NOMO-1 treated with DMSO at 0.1 percent for 48 hours (cell line): Measurements from ENCODE around the gene CXCR5.

Experiments
- DNase-seq: peaks from one replicate; lab custom pipeline; 2025; ENCODE audit not compliant: unreplicated experiment; lab: John Stamatoyannopoulos, UW

The CXCR5 gene

DNA sequence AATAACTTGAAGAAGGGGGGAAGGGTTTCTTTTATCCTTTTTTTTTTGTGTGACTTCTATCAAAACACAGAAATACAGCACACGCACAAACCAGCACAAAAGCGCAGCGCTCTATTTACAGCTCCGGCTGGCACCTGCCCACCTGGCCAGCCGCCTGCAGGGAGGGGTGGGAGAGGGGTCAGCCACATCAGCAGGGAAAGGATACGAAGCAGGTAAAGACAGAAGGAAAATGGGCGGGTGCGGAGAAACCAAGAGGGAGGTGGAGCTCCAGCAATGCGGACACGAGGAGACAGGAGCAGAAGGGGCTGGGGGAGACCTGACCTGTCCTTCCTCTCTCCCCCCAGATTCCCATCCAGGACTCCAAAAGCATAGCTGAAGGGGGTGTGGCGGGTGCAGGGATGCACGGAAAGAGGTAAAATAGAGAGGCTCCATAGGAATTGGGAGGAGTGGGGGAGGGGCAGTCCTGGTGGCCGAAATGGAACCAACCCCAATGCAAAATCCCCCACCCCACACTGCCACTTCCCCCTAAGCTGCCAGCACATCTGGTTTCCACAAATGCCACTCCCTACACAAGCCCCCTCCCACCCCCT lies 14.1 kb downstream of the CXCR5 start:
- DNase-seq, result no peak

DNA sequence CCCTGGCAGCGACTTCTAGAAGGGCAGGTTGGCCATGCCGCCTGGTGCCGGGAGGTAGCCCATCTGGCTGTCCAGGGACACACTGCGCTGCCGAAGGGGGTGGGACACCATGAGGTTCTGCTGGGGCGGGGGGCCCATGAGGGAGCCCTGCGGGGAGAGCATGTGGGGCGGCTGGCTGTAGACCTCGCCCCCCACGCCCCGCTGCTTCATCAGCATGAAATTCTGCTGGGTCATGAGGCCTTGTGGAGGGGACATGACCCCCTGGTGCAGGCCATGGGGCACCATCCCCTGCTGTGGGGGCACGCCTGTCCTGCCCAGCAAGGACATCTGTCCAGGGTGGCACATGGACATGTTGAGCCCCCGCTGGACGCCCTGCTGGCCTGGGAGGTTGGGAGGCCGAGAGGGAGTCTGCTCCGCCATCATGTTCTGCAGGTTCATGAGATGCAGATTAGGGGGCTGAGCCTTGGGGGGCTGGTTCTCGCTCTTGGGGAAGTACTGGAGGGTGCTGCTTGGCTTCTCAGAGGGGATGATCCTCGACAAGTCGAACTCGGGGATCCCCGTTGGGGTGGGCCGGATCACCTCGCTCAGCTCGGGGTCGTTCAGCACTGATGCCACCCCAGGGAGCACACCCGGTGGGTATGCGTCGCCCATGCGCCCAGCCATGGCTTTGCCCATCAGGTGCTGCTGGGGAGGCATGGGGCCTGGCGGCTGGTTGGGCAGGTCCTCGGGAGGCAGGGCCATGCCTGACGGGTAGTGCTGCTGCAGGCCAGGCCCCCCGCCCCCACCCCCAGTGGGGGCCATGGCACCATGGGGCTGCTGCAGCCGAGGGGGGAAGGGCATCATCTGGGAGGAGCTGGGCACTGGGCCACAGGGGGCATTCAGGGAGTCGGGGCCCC lies 15.0 kb downstream of the CXCR5 start:
- DNase-seq, result no peak

DNA sequence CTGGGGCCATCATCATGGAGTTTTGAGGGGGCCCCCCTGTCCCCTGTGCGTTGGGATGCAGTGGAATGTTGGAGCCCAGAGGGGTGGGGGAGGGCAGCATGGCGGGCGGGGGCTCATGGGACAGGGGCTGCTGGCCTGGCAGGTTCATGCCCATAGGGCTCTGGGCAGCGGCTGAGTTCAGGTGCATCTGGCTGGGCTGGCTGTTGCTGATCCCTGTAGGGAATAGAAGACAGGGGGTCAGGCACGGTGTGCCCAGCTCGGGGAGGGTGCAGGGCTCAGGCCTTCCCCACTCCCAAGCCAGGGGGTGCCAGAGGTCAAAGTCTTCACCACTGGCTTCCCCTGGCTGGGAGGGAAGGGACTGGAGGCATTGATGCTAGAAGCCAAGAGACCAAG lies 15.6 kb downstream of the CXCR5 start:
- no peak for DNase-seq

DNA sequence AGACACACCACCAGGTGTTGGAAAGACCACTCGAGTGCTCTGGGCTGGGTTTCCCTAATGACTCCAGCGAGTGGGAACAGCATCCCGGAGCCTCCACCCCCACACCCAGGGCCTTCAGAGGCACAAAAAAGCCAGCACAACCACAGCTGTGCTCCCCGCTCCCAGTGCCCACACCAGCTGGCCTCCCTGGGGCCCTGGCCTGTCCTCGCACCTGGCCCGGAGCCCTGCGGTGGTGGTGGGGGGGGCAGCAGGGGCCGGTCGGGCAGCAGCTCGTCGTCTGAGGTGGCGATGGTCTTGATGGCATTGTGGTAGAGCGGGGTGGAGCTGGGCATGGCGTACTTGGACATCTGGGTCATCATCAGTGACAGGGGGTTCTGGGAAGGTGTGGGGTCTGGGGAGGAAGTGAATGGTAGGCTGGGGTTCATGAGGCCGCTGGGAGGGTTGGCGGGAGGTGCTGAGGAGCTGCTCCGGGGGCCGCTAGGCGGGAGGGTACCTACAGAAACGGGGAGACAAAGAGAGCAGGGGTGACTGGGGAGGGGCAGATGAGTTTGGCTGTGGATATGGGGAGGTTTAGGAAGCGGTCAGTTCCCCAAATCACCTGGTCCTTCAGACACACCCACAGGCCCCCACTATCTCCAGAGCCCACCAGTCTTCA lies 16.1 kb downstream of the CXCR5 start:
- no peak for DNase-seq

DNA sequence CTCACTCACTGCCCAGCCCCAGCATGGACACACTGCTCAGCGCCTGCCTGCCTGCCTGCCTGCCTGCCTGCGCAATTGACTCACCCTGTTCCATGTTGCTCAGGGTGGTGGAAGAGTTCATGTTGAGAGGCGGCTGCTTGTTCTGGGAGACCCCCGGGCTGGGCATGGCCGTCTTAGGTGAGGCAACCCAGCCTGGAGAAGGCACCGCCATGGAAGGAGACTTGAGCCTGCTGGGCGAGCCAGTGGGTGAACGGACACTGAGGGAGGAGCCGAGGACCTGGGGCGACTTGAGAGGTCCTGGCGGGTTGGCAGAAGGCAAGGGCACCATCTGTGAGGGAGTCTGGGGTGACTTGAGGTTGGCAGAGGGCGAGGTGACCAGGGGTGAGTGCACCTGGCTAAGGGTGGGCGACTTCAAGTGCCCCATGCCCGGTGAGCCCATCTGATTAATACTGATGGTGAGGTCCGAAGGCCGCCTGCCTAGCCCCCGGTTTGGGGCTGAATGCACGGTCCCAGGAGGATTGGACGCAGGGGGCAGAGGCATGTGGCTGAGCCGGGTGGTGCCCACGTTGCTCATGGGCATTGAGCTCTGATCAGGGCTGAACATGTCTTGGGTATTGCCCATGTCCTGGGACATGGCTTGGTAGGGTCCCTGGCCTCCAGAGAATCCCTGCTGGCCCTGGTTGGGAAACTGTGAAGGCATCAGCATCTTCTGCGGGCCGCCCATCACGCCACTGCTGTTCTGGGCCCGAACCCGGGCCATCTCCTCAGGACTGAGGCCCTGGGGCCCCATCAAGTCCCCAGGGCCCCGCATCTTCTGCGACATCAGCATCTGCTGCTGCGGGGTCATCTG lies 17.1 kb downstream of the CXCR5 start:
- DNase-seq, result no peak

DNA sequence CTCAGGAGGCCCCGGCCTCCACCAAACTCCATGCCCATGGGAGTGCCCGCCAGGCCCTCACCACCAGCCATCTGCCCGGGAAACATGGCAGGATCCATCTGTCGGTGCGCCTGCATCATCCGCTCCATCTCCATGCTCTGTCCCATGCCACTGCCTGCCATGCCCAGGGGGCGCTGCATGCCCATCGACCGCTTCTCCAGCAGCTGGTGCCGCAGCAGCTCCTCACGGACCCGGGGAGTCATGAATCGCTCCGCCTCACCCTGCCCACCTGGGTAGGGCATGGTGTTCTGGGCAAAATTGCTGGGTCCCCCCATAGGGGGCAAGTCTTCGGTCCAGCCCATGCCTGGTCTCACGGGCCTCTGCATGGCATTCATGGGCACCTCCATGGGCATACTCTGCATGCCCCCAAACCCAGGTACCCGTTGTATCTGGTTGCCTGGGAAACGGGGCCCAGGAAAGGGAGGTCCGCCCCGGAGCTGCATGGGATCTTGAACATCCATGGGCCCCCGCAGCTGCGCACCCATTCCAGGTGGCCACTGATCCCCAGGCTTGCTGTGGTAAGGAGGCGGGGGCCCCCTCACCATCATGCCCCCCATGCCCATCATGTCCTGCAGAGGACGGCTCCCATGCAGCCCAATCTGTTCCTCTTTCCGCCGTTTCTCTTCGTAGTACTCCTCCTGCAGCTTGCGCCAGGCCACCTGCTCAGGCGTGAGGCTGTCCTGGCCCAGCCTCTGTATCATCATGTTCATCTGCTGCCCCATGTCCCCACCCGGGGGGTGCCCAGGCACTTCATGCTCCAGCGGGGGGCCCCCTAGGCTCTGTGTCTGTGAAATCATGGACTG lies 18.0 kb downstream of the CXCR5 start:
- no peak for DNase-seq

DNA sequence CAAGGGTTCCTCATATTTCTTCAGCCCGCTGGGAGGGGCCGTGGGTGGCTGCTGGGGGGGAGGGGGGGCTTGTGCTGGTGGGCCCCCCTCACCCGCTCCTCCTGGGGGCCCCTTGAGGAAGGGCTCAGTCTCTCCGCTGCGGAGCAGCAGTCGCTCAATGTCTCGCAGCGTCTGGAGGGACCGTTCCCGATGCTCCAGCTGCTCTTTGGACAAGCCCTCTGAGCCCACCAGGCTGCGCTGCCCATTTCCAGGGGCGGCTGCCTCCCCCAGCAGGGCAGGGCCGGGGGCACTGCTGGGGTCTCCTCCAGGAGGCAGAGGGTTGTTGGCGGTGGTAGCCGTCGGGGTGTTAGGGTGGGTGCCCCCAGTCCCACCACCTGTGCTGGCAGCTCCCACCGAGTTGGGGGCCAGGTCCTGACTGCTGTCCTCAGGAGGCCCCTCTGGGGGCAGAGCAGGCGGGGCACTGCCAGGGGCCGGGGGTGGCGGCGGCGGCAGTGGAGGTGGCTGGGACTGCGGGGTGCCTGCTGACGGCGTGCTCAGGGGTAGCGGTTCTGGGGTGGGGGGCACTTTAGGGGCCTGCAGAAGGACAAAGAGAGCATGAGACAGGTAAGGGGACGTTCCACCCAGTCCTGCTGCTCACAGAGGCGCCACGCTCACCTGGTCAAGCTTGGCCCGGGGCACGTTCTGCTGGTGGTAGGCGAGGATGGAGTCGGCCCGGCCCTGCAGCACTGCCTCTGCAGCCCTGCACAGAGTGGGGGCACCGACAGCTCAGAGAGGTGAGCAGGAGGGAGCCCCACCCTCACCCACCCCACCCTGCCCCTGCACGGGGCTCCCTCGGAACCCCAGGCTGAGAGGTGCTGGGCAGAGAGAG lies 18.9 kb downstream of the CXCR5 start:
- DNase-seq, result no peak

DNA sequence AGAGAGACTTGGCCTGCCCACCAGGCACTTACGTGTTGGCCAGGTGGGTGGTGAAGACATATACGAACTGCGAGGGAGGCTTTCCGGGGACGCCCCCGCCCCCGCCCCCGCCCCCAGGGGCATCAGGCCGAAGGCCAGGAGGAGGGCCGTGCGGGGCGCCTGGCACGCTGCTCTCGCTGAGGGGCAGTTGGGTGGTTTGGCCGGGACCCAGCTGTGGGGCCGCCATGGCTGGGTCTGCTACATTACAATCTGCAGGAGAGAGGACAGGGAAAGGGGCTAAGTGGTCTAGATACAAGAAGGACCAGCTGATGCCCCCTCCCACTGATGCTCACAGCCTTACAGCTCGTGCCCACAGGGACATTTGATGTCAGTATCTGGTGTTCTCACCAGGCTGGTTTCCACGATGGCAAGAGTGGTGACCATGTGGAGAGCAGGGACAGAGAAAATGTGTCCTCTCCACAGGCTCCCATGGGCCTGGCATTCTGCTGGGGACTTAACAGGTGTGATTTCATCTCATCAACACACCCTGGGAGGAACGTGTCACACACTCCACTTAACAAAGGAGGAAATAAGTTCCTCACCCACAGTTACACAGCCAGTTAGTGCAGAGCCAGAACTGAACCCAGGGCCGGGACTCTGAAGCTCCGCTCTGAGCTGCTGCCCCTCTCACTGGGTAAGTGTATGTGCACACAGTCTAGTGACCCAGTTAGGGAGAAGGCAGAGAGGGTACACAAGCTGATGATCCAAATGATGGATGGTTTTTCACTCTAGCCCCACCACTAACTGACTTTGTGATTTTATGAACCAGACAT lies 19.7 kb downstream of the CXCR5 start:
- no peak for DNase-seq

DNA sequence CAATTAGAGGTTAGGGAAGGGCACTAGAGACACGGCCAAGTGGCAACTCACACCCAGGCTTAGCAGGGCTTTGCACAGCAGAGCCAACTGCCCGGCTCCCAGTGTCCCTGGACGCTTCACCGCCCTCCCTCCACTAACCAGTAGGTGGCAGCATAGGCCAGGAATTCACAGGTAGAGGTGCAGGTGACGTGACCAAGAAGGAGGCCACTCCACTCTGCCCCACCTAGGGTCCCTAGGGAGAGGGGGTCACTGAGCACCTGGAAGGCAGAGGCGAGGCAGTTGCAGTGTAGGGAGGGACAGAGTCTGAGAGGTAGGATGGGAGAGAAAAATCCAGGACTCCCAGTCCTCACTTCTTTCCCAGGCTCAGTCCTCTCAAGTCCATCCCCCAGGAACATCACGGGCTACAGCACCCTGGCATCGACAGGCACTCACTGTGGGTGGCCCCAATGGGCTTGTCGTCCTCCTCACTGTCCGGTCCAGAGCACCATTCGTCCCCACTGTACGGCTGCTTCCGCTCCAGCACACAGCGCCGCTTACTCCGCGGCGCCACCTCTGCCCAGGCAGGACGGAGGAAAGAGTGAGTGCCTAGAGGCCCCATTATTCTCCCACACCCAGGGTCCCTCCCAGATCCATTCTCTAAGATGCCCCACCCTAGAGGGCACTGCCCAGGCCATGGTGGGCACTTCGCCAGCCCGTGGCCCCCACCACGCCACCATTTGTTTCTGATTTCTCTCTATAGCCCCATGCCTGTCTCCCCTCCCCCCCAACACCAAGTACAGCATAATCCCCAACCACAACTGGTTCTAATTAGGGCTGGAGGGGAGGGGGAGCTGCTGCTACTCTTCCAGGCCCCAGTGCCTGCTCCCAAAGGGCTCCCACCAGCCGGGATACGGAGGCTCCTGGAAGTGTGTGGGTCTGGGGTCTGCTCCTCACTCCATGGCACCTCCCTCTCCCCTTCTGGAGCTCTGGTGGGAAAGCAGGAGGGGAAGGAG lies 23.7 kb downstream of the CXCR5 start:
- DNase-seq, result peak; percentile 66

DNA sequence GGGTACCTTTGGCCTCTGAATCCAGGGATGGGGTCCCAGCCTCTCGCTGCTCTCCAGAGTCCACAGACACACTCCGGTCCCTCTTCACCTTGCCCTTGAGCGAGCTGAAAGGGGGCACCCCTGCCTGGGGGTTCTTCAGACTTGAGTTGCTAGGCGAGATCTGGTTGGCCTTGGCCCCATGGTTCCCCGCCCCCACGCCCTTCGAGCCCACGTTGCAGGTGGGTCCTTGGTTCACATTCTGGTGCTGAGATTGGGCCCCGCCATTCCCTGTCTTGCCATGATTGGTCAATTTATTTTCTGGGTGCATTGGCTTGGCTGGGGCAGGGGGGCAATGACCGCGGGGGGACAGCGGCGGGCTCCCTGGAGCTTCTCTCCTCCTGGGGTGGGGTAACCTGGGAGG lies 24.6 kb downstream of the CXCR5 start:
- no peak for DNase-seq

DNA sequence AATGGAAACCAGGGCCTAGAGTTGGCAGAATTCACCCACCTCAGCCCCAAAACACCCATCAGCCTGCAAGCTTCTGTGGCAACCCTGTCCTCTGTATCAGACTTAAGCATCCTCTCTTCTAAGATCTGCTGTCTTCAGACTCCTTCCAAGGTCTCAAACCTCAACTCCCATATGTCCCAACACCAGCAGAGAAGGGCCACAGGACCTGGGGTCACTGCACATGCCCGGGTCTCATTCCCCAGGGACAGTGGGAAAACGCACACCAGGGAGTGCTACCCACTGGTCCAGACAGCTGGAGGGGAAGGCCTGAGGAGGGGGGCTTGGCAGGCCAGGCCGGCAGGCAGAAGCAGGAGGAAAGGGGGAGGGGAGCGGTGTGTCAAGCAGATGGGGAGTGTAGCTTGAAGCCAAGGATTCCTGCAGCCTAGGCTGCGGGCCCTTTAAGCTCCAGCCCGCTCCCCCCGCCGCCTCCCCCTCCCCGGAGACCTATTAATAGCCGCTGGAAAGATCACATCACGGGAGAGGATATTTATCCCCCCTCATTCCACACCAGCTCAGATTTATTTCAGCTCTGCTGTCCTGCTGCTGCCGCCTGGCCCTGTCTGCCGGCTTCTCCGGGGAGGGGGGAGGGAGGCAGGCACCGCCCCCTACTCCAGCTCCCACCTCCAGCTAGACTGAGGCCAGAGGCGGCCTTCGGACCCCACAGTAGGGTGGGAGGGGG lies 25.4 kb downstream of the CXCR5 start:
- no peak for DNase-seq

DNA sequence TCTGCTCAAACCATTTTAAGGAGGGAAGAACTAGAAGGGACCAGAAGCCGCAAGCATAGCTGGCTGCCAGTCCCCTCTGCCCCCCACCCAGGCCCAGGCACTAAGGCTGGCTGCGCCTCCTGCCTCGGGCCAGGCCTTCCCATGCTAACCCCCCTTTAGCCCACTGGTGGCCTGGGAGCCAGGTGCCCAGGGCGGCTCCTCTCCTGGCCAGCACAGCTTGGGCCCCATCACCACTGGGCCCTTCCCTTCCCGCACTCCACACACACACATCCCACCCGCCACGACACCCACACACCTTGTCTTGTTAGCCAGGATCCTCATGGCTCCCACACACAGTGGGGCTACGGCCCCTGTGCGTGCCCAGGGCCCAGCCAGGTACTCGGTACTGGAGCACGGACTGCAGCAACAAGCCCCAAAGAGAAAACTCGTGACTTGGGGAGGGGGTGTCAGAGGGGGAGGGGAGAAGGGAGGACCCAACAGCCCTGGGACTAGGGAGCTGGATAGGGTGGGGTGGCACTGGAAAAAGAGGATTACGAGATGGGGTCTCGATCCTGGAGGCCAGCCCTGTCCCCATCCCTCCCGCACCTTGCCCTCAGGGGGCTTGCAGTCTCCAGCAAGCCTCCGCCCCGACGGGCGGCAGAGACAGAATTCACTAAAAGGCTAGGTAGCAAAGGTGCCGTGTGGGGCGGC lies 26.1 kb downstream of the CXCR5 start:
- no peak for DNase-seq

DNA sequence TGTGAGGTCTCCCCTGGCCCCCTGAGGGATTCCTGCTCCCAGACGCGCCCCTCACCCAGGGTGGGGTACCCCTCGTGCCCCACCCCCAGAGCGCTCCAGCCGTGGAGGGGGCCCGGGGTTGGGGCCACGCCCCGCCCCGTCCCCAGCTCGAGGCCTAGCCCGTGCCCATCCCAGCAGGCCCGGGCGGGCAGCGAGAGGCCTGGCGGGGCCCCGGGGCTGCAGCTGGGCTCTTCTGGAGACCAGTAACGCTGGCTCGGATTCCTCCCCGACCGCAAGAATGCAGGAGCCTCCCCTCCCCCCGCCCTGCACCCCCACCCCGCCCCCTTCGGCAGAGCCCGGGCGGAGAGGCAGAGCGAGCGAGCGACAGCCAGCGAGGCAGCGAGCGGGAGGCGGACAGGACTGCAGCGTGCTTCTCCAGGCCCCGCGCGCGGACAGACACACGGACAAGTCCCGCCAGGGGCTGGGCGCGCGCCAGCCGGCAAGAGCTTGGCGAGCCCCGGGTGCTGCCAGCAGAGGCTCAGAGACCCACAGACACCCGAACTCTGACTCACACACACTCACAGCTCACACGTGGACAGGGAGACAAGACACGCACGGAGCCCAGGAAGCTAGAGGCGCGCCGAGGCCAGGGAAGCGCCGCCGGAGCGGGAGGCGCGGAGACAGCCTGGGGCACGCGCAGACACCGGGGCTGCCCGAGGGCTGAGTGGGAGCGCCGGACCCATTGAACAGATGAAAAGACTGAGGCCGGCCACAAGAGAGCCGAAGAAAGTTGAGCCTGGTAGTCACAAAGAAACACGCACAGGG lies 26.8 kb downstream of the CXCR5 start:
- no peak for DNase-seq

DNA sequence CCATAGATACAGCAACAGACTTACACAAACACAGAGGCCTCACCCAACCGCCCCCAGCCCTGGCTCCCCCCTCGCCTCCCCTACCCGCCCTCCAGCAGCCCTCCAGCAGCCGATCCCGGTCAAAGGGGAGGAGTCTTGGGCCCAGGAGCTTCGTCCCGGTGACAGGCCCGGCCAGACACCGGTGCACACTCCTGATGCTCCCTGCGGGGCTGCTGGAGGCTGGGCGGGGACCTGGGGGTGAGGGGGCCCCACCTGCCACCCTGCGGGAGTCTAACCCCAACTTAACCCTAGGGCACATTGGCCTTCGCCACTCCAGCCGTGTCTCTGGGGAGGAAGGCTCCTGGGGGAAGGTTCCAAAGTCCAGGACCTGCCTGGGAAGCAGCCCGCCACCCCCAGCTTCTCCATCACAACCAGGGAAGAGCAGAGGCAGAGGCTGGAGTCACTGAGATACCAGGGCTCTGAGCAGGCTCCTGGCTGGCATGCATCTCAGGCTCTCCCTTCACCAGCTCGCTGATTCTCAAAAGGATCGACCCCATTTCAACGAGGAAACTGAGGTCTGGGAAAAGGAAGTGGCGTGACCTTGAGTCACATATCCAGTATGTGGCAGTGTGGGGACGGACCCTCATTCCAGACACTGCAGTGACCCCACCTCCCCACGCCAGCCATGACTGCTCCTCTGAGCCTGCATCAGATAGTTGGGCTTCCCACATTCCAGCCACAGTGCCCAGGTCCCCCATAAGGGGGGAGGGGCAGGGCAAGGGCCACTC lies 27.6 kb downstream of the CXCR5 start:
- no peak for DNase-seq
